ENCODE measurements around the gene SAMD3.
"Not testable (repeated sequence)": the region's sequence is repeated elsewhere in the genome, so short reads cannot be mapped to it uniquely, and the experiment has no call there.

Gene SAMD3

GRCh38 chr6:130136798-130137197 is 86.0 kb downstream of the SAMD3 start:
- DNase-seq (ENCODE audit: low read depth, low spot score), result no peak

GRCh38 chr6:130134582-130134981 is 88.2 kb downstream of the SAMD3 start:
- no peak for DNase-seq (ENCODE audit: low read depth, low spot score)

GRCh38 chr6:130132286-130132701 is 90.5 kb downstream of the SAMD3 start:
- DNase-seq (ENCODE audit: low read depth, low spot score), result no peak

- DNase-seq (ENCODE audit: low read depth, low spot score), result no peak
These were observed 92.9 kb downstream of the SAMD3 start for GRCh38 chr6:130129762-130130246.

- DNase-seq (ENCODE audit: low read depth, low spot score), result no peak
These were observed 94.4 kb downstream of the SAMD3 start for GRCh38 chr6:130128326-130128725.

- no peak for DNase-seq (ENCODE audit: low read depth, low spot score)
These were observed 95.6 kb downstream of the SAMD3 start for GRCh38 chr6:130127195-130127594.

- DNase-seq (ENCODE audit: low read depth, low spot score), result no peak
These were observed 100.5 kb downstream of the SAMD3 start for GRCh38 chr6:130122243-130122642.

- no peak for DNase-seq (ENCODE audit: low read depth, low spot score)
These were observed 102.0 kb downstream of the SAMD3 start for GRCh38 chr6:130120731-130121130.

- no peak for DNase-seq (ENCODE audit: low read depth, low spot score)
These were observed 103.5 kb downstream of the SAMD3 start for GRCh38 chr6:130119211-130119610.

GRCh38 chr6:130118236-130118635 is 104.5 kb downstream of the SAMD3 start:
- no peak for DNase-seq (ENCODE audit: low read depth, low spot score)

GRCh38 chr6:130117187-130117701 is 105.5 kb downstream of the SAMD3 start:
- DNase-seq (ENCODE audit: low read depth, low spot score), result not testable (repeated sequence)

- DNase-seq (ENCODE audit: low read depth, low spot score), result no peak
These were observed 106.5 kb downstream of the SAMD3 start for GRCh38 chr6:130116273-130116672.

GRCh38 chr6:130115036-130115435 is 107.7 kb downstream of the SAMD3 start:
- no peak for DNase-seq (ENCODE audit: low read depth, low spot score)

GRCh38 chr6:130113201-130113710 is 109.5 kb downstream of the SAMD3 start:
- DNase-seq (ENCODE audit: low read depth, low spot score), result no peak

- DNase-seq (ENCODE audit: low read depth, low spot score), result no peak
These were observed 111.7 kb downstream of the SAMD3 start for GRCh38 chr6:130111031-130111430.

GRCh38 chr6:130107710-130108109 is 115.0 kb downstream of the SAMD3 start:
- no peak for DNase-seq (ENCODE audit: low read depth, low spot score)

GRCh38 chr6:130105996-130106704 is 116.6 kb downstream of the SAMD3 start:
- no peak for DNase-seq (ENCODE audit: low read depth, low spot score)

GRCh38 chr6:130099119-130099518 is 123.6 kb downstream of the SAMD3 start:
- no peak for DNase-seq (ENCODE audit: low read depth, low spot score)

GRCh38 chr6:130098317-130098716 is 124.4 kb downstream of the SAMD3 start:
- no peak for DNase-seq (ENCODE audit: low read depth, low spot score)

All from smooth muscle cell of the brain vasculature (primary cell).